WTC11 (cell line): Measurements from ENCODE around the gene OR13C9. TPM values are rescaled to one million over a fixed set of nuclear protein-coding genes. Genes with fewer than 3 reads are reported as not detected.

Experiments
- ATAC-seq: fragments of 200-7000 bp; cut with Tn5 transposase; 2 replicates; pipeline ENCODE4 v1.10.0; 2021; ENCODE audit warnings: mild to moderate bottlenecking, moderate library complexity
- CTCF ChIA-PET: fragments of 300-600 bp; sonication (Branson Sonifier 250); formaldehyde crosslinking; loops from one replicate; lab custom pipeline; 2021; ENCODE audit warnings: antibody characterized with exemption; lab: Charles Lee
- POLR2A ChIA-PET: fragments of 350-600 bp; sonication (Branson Sonifier 250); formaldehyde crosslinking; loops from one replicate; lab custom pipeline; 2021; ENCODE audit warnings: antibody characterized with exemption; lab: Charles Lee
- DNase-seq: peaks from one replicate; pipeline ENCODE4 v3.0.0; 2021; ENCODE audit warnings: low spot score
- H3K27ac Mint-ChIP-seq: 2 replicates; pipeline ENCODE4 v1.8.0; 2021; ENCODE audit warnings: mixed read lengths
- H3K27me3 Mint-ChIP-seq: 2 replicates; pipeline ENCODE4 v1.8.0; 2021; ENCODE audit warnings: low read depth, mild to moderate bottlenecking, moderate library complexity, mixed read lengths
- H3K36me3 Mint-ChIP-seq: 2 replicates; pipeline ENCODE4 v1.8.0; 2021; ENCODE audit warnings: mixed read lengths
- H3K4me1 Mint-ChIP-seq: 2 replicates; pipeline ENCODE4 v1.8.0; 2022; ENCODE audit warnings: mixed read lengths
- H3K4me3 Mint-ChIP-seq: 2 replicates; pipeline ENCODE4 v1.8.0; 2021; ENCODE audit warnings: mild to moderate bottlenecking, moderate library complexity, mixed read lengths
- H3K9me3 Mint-ChIP-seq: 2 replicates; pipeline ENCODE4 v1.8.0; 2021; ENCODE audit warnings: mixed read lengths
- ARID4B ChIP-seq: sonication (generic); formaldehyde crosslinking; IDR thresholded peaks from 2 replicates; pipeline ENCODE4 v1.8.0; 2023; ENCODE audit warnings: missing genetic modification reagents, mild to moderate bottlenecking, borderline replicate concordance
- CREM ChIP-seq: sonication (generic); formaldehyde crosslinking; IDR thresholded peaks from 2 replicates; pipeline ENCODE4 v1.8.1; 2022; ENCODE audit warnings: mild to moderate bottlenecking, missing genetic modification reagents, moderate library complexity
- EMX1 ChIP-seq: fragments of 250-450 bp; sonication (Bioruptor Pico); IDR thresholded peaks from 2 replicates; pipeline ENCODE4 v1.8.0; 2021; ENCODE audit warnings: mild to moderate bottlenecking
- ESRRA ChIP-seq: sonication (generic); formaldehyde crosslinking; IDR thresholded peaks from 2 replicates; pipeline ENCODE4 v1.8.1; 2022; ENCODE audit warnings: mild to moderate bottlenecking, missing genetic modification reagents, borderline replicate concordance
- ETV6 ChIP-seq: sonication (generic); formaldehyde crosslinking; IDR thresholded peaks from 2 replicates; pipeline ENCODE4 v1.8.1; 2022; ENCODE audit warnings: mild to moderate bottlenecking, missing genetic modification reagents
- FOXP1 ChIP-seq: sonication (generic); formaldehyde crosslinking; IDR thresholded peaks from 2 replicates; pipeline ENCODE4 v1.8.0; 2022; ENCODE audit warnings: missing genetic modification reagents, mild to moderate bottlenecking, moderate library complexity, borderline replicate concordance
- HMGA2 ChIP-seq: fragments of 250-450 bp; sonication (Bioruptor Pico); IDR thresholded peaks from 2 replicates; pipeline ENCODE4 v1.4.0; 2021; ENCODE audit warnings: mild to moderate bottlenecking, moderate library complexity
- KAT7 ChIP-seq: sonication (generic); formaldehyde crosslinking; IDR thresholded peaks from 2 replicates; pipeline ENCODE4 v1.8.1; 2023; ENCODE audit warnings: missing genetic modification reagents, mild to moderate bottlenecking, borderline replicate concordance
- NFYB ChIP-seq: sonication (generic); formaldehyde crosslinking; conservative IDR thresholded peaks from 2 replicates; pipeline ENCODE4 v1.8.0; 2022; ENCODE audit warnings: low read depth, missing genetic modification reagents
- NR1H2 ChIP-seq: sonication (generic); formaldehyde crosslinking; IDR thresholded peaks from 2 replicates; pipeline ENCODE4 v1.9.0; 2021; ENCODE audit warnings: mild to moderate bottlenecking, moderate library complexity, missing genetic modification reagents
- TEAD1 ChIP-seq: sonication (generic); formaldehyde crosslinking; IDR thresholded peaks from 2 replicates; pipeline ENCODE4 v1.8.0; 2022; ENCODE audit warnings: mild to moderate bottlenecking, missing genetic modification reagents
- ZNF263 ChIP-seq: sonication (generic); formaldehyde crosslinking; IDR thresholded peaks from 2 replicates; pipeline ENCODE4 v1.8.1; 2022; ENCODE audit warnings: low read depth, mild to moderate bottlenecking, moderate library complexity, missing genetic modification reagents
- total RNA-seq: library from RNA; stranded (reverse); gene quantifications from 3 replicates; pipeline ENCODE4 v1.2.3, GENCODE V29; 2021
- TF ChIP-seq, protein P1 (sequence below): sonication (generic); formaldehyde crosslinking; IDR thresholded peaks from 2 replicates; pipeline ENCODE4 v1.8.1; 2023; ENCODE audit warnings: mild to moderate bottlenecking, missing genetic modification reagents, moderate library complexity
- TF ChIP-seq, protein P2 (sequence below): fragments of 250-450 bp; sonication (Bioruptor Pico); IDR thresholded peaks from 2 replicates; pipeline ENCODE4 v1.9.0; 2021; ENCODE audit warnings: mild to moderate bottlenecking, borderline replicate concordance
- TF ChIP-seq, protein P3 (sequence below): fragments of 250-450 bp; sonication (Bioruptor Pico); conservative IDR thresholded peaks from 2 replicates; pipeline ENCODE4 v1.9.0; 2021; ENCODE audit warnings: mild to moderate bottlenecking
- TF ChIP-seq, protein P4 (sequence below): sonication (generic); formaldehyde crosslinking; IDR thresholded peaks from 2 replicates; pipeline ENCODE4 v1.8.1; 2023; ENCODE audit warnings: mild to moderate bottlenecking, missing genetic modification reagents, borderline replicate concordance

OR13C9 gene
- total RNA-seq, 1 experiment from 2014 or later: not detected

- Mint-ChIP-seq H3K36me3 (peaks cover 5% of the 10 kb centered on the region; the same call in 1 of the 2 replicates), H3K9me3 (peaks cover 14% of the 10 kb centered on the region), H3K27ac (no peak overlapping the region), H3K4me1 (no peaks in the 10 kb centered on the region), H3K4me3 (no peak overlapping the region), H3K27me3 (no peaks in the 10 kb centered on the region)
- ATAC-seq (no peak), DNase-seq (no peak)
- ChIA-PET CTCF (no interaction called here), POLR2A (no interaction called here)
- no peak for TF ChIP-seq ZNF263
- TF ChIP-seq HMGA2 (CRISPR knock-in tag): no peak
- no peak for TF ChIP-seq NFYB
- TF ChIP-seq EMX1 (CRISPR knock-in tag): no peak
- no peak for TF ChIP-seq CREM (CRISPR knock-in tag)
- no peak for TF ChIP-seq ETV6 (CRISPR knock-in tag)
- TF ChIP-seq, protein P1, sequence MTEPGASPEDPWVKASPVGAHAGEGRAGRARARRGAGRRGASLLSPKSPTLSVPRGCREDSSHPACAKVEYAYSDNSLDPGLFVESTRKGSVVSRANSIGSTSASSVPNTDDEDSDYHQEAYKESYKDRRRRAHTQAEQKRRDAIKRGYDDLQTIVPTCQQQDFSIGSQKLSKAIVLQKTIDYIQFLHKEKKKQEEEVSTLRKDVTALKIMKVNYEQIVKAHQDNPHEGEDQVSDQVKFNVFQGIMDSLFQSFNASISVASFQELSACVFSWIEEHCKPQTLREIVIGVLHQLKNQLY: no peak
- TF ChIP-seq, protein P2, sequence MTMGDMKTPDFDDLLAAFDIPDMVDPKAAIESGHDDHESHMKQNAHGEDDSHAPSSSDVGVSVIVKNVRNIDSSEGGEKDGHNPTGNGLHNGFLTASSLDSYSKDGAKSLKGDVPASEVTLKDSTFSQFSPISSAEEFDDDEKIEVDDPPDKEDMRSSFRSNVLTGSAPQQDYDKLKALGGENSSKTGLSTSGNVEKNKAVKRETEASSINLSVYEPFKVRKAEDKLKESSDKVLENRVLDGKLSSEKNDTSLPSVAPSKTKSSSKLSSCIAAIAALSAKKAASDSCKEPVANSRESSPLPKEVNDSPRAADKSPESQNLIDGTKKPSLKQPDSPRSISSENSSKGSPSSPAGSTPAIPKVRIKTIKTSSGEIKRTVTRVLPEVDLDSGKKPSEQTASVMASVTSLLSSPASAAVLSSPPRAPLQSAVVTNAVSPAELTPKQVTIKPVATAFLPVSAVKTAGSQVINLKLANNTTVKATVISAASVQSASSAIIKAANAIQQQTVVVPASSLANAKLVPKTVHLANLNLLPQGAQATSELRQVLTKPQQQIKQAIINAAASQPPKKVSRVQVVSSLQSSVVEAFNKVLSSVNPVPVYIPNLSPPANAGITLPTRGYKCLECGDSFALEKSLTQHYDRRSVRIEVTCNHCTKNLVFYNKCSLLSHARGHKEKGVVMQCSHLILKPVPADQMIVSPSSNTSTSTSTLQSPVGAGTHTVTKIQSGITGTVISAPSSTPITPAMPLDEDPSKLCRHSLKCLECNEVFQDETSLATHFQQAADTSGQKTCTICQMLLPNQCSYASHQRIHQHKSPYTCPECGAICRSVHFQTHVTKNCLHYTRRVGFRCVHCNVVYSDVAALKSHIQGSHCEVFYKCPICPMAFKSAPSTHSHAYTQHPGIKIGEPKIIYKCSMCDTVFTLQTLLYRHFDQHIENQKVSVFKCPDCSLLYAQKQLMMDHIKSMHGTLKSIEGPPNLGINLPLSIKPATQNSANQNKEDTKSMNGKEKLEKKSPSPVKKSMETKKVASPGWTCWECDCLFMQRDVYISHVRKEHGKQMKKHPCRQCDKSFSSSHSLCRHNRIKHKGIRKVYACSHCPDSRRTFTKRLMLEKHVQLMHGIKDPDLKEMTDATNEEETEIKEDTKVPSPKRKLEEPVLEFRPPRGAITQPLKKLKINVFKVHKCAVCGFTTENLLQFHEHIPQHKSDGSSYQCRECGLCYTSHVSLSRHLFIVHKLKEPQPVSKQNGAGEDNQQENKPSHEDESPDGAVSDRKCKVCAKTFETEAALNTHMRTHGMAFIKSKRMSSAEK (CRISPR knock-in tag): no peak
- TF ChIP-seq, protein P3, sequence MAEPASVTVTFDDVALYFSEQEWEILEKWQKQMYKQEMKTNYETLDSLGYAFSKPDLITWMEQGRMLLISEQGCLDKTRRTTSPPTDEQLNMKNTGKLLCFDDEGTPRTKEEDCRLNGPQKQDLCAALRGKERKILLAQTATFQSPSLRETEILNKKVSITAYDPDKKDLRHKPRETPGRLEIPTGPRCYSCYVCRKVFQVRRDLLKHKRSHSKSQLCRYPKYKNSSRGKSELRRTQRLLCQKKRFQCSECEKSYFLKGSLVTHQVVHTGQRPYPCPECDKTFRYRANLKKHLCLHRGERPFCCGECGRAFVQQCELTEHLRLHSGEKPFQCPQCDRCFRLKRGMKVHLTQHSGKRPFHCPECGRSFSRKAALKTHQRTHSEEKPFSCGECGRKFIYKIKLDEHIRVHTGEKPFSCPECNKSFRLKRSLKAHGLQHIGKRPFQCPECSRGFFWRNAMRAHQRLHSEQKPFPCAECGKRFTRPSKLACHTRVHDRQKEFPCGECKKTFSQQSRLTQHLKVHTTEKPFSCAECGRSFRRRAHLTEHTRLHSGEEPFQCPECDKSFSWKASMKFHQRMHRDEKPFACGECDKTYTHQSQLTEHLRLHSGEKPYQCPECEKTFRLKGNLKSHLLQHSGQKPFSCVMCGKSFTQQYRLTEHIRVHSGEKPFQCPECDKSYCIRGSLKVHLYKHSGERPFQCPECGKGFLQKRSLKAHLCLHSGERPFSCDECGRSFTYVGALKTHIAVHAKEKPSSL (CRISPR knock-in tag): no peak
- TF ChIP-seq TEAD1: no peak
- TF ChIP-seq NR1H2 (CRISPR knock-in tag): no peak
- TF ChIP-seq FOXP1 (CRISPR knock-in tag): no peak
- no peak for TF ChIP-seq ARID4B (CRISPR knock-in tag)
Measured at GRCh38 chr9:104577263-104577662, 40.7 kb downstream of the OR13C9 start.

- ChIA-PET CTCF (no interaction called here), POLR2A (no interaction called here)
- no peaks in the 10 kb centered on the region for H3K4me1 Mint-ChIP-seq
- no peak overlapping the region for H3K4me3 Mint-ChIP-seq
- DNase-seq (no peak), ATAC-seq (no peak)
- H3K27me3 Mint-ChIP-seq: no peaks in the 10 kb centered on the region
- H3K27ac Mint-ChIP-seq: no peak overlapping the region
- peaks cover 5% of the 10 kb centered on the region; the same call in 1 of the 2 replicates for H3K36me3 Mint-ChIP-seq
- peaks cover 25% of the 10 kb centered on the region for H3K9me3 Mint-ChIP-seq
- TF ChIP-seq ESRRA (CRISPR knock-in tag): no peak
- TF ChIP-seq, protein P3 (CRISPR knock-in tag): no peak
- TF ChIP-seq, protein P4, sequence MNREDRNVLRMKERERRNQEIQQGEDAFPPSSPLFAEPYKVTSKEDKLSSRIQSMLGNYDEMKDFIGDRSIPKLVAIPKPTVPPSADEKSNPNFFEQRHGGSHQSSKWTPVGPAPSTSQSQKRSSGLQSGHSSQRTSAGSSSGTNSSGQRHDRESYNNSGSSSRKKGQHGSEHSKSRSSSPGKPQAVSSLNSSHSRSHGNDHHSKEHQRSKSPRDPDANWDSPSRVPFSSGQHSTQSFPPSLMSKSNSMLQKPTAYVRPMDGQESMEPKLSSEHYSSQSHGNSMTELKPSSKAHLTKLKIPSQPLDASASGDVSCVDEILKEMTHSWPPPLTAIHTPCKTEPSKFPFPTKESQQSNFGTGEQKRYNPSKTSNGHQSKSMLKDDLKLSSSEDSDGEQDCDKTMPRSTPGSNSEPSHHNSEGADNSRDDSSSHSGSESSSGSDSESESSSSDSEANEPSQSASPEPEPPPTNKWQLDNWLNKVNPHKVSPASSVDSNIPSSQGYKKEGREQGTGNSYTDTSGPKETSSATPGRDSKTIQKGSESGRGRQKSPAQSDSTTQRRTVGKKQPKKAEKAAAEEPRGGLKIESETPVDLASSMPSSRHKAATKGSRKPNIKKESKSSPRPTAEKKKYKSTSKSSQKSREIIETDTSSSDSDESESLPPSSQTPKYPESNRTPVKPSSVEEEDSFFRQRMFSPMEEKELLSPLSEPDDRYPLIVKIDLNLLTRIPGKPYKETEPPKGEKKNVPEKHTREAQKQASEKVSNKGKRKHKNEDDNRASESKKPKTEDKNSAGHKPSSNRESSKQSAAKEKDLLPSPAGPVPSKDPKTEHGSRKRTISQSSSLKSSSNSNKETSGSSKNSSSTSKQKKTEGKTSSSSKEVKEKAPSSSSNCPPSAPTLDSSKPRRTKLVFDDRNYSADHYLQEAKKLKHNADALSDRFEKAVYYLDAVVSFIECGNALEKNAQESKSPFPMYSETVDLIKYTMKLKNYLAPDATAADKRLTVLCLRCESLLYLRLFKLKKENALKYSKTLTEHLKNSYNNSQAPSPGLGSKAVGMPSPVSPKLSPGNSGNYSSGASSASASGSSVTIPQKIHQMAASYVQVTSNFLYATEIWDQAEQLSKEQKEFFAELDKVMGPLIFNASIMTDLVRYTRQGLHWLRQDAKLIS (CRISPR knock-in tag): no peak
- TF ChIP-seq KAT7 (CRISPR knock-in tag): no peak
Measured at GRCh38 chr9:104575456-104575855, 42.5 kb downstream of the OR13C9 start.
